SK-N-SH treated with all-trans-retinoic acid at 6 μM for 48 hours (cell line): ENCODE results near the gene TRAP1.

Source experiments
- ATAC-seq: fragments of 200-7000 bp; cut with Tn5 transposase; 3 replicates; pipeline ENCODE4 v1.9.1; 2020; ENCODE audit warnings: mild to moderate bottlenecking, moderate library complexity
- ARNTL ChIP-seq: fragments of 450-650 bp; formaldehyde crosslinking; IDR thresholded peaks from 2 replicates; pipeline ENCODE4 v1.5.0; 2020; ENCODE audit warnings: low read depth, mild to moderate bottlenecking, moderate library complexity, borderline replicate concordance
- BACH2 ChIP-seq: fragments of 250-450 bp; sonication (Bioruptor Pico); IDR thresholded peaks from 2 replicates; pipeline ENCODE4 v1.9.0; 2021; ENCODE audit warnings: mild to moderate bottlenecking, borderline replicate concordance
- CSDC2 ChIP-seq: fragments of 250-450 bp; sonication (Bioruptor Pico); IDR thresholded peaks from 2 replicates; pipeline ENCODE4 v1.5.0; 2020; ENCODE audit warnings: mild to moderate bottlenecking, moderate library complexity
- ESRRG ChIP-seq: fragments of 250-450 bp; sonication (Bioruptor Pico); IDR thresholded peaks from 2 replicates; pipeline ENCODE4 v1.6.1; 2021; ENCODE audit warnings: mild to moderate bottlenecking
- GLIS3 ChIP-seq: fragments of 250-450 bp; sonication (Bioruptor Pico); IDR thresholded peaks from 2 replicates; pipeline ENCODE4 v1.5.0; 2020; ENCODE audit warnings: mild to moderate bottlenecking, moderate library complexity
- OSR1 ChIP-seq: fragments of 250-450 bp; sonication (Bioruptor Pico); IDR thresholded peaks from 2 replicates; pipeline ENCODE4 v1.8.0; 2022; ENCODE audit warnings: moderate library complexity, mild to moderate bottlenecking, inconsistent platforms
- PPARA ChIP-seq: fragments of 250-450 bp; sonication (Bioruptor Pico); IDR thresholded peaks from 2 replicates; pipeline ENCODE4 v1.5.0; 2020; ENCODE audit warnings: mild to moderate bottlenecking, borderline replicate concordance
- RARB ChIP-seq: fragments of 250-450 bp; sonication (Bioruptor Pico); IDR thresholded peaks from 2 replicates; pipeline ENCODE4 v1.8.0; 2021; ENCODE audit warnings: mild to moderate bottlenecking, moderate library complexity
- SNAI2 ChIP-seq: fragments of 250-450 bp; sonication (Bioruptor Pico); IDR thresholded peaks from 2 replicates; pipeline ENCODE4 v1.5.0; 2020; ENCODE audit warnings: mild to moderate bottlenecking, moderate library complexity
- TCF4 ChIP-seq: fragments of 250-450 bp; sonication (Bioruptor Pico); IDR thresholded peaks from 2 replicates; pipeline ENCODE4 v1.8.0; 2021; ENCODE audit warnings: mild to moderate bottlenecking, moderate library complexity, borderline replicate concordance
- TOX ChIP-seq: fragments of 250-450 bp; sonication (Bioruptor Pico); IDR thresholded peaks from 2 replicates; pipeline ENCODE4 v1.8.0; 2021; ENCODE audit warnings: mild to moderate bottlenecking, moderate library complexity, borderline replicate concordance
- ZC3H10 ChIP-seq: fragments of 250-450 bp; sonication (Bioruptor Pico); IDR thresholded peaks from 2 replicates; pipeline ENCODE4 v1.5.1; 2021; ENCODE audit warnings: mild to moderate bottlenecking, moderate library complexity
- ZFP3 ChIP-seq: fragments of 250-450 bp; sonication (Bioruptor Pico); IDR thresholded peaks from 2 replicates; pipeline ENCODE4 v1.5.0; 2020; ENCODE audit warnings: mild to moderate bottlenecking, moderate library complexity
- ZNF565 ChIP-seq: fragments of 450-650 bp; formaldehyde crosslinking; conservative IDR thresholded peaks from 2 replicates; pipeline ENCODE4 v1.5.0; 2020; ENCODE audit warnings: low read depth, mild to moderate bottlenecking, moderate library complexity
- ZNF70 ChIP-seq: fragments of 450-650 bp; formaldehyde crosslinking; IDR thresholded peaks from 2 replicates; pipeline ENCODE4 v1.5.0; 2020; ENCODE audit warnings: mild to moderate bottlenecking, moderate library complexity
- ZNF8 ChIP-seq: fragments of 450-650 bp; formaldehyde crosslinking; IDR thresholded peaks from 2 replicates; pipeline ENCODE4 v1.5.0; 2020; ENCODE audit warnings: mild to moderate bottlenecking, moderate library complexity
- TF ChIP-seq, protein P1 (sequence below): fragments of 250-450 bp; sonication (Bioruptor Pico); IDR thresholded peaks from 2 replicates; pipeline ENCODE4 v1.5.0; 2020; ENCODE audit warnings: mild to moderate bottlenecking, moderate library complexity
- TF ChIP-seq, protein P2 (sequence below): fragments of 250-450 bp; sonication (Bioruptor Pico); IDR thresholded peaks from 2 replicates; pipeline ENCODE4 v1.5.1; 2021; ENCODE audit warnings: mild to moderate bottlenecking, moderate library complexity
- TF ChIP-seq, protein P3 (sequence below): fragments of 250-450 bp; sonication (Bioruptor Pico); IDR thresholded peaks from 2 replicates; pipeline ENCODE4 v1.5.1; 2020; ENCODE audit warnings: low read depth, mild to moderate bottlenecking, moderate library complexity
- TF ChIP-seq, protein P4 (sequence below): fragments of 250-450 bp; sonication (Bioruptor Pico); IDR thresholded peaks from 2 replicates; pipeline ENCODE4 v1.8.0; 2021; ENCODE audit warnings: low read depth, mild to moderate bottlenecking, moderate library complexity, borderline replicate concordance

Gene TRAP1

DNA sequence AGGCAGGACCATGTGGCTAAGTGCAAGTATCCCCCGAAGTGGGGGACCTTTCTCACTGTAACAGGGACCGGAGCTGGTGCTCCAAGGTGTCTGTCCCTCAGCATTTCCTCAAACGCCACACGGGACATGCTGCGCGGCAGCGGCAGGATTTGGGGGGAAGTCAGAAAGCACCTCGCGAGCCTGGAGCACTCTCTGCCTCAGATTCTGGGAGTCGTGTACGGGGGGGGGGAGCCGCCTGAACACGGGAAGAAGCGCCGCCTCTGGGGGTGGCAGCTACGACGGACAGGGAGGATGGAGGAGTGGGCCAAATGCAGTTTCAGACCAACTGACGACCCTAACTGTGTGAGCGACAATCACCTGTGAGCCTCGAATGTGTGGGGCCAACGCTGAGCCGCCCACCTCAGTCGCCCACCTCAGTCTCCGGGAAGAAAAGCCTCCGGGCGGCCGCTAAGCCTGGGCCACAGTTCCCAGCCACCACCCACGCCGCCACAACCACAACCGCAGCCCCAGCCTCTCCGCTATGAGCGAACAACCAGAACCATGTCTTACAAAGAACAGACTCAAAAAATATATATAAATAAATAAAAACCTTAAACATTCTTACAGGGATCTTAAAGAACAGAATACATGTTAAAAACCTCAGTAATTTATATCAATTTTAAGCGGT lies 8.8 kb upstream of the TRAP1 start (continued):
- TF ChIP-seq, protein P1, sequence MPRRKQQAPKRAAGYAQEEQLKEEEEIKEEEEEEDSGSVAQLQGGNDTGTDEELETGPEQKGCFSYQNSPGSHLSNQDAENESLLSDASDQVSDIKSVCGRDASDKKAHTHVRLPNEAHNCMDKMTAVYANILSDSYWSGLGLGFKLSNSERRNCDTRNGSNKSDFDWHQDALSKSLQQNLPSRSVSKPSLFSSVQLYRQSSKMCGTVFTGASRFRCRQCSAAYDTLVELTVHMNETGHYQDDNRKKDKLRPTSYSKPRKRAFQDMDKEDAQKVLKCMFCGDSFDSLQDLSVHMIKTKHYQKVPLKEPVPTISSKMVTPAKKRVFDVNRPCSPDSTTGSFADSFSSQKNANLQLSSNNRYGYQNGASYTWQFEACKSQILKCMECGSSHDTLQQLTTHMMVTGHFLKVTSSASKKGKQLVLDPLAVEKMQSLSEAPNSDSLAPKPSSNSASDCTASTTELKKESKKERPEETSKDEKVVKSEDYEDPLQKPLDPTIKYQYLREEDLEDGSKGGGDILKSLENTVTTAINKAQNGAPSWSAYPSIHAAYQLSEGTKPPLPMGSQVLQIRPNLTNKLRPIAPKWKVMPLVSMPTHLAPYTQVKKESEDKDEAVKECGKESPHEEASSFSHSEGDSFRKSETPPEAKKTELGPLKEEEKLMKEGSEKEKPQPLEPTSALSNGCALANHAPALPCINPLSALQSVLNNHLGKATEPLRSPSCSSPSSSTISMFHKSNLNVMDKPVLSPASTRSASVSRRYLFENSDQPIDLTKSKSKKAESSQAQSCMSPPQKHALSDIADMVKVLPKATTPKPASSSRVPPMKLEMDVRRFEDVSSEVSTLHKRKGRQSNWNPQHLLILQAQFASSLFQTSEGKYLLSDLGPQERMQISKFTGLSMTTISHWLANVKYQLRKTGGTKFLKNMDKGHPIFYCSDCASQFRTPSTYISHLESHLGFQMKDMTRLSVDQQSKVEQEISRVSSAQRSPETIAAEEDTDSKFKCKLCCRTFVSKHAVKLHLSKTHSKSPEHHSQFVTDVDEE (CRISPR knock-in tag), result no peak
- no peak for TF ChIP-seq BACH2 (CRISPR knock-in tag)
- TF ChIP-seq, protein P2, sequence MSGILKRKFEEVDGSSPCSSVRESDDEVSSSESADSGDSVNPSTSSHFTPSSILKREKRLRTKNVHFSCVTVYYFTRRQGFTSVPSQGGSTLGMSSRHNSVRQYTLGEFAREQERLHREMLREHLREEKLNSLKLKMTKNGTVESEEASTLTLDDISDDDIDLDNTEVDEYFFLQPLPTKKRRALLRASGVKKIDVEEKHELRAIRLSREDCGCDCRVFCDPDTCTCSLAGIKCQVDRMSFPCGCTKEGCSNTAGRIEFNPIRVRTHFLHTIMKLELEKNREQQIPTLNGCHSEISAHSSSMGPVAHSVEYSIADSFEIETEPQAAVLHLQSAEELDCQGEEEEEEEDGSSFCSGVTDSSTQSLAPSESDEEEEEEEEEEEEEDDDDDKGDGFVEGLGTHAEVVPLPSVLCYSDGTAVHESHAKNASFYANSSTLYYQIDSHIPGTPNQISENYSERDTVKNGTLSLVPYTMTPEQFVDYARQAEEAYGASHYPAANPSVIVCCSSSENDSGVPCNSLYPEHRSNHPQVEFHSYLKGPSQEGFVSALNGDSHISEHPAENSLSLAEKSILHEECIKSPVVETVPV (CRISPR knock-in tag), result no peak
- no peak for TF ChIP-seq ZFP3 (CRISPR knock-in tag)
- no peak for TF ChIP-seq ZNF8
- TF ChIP-seq GLIS3, result no peak

DNA sequence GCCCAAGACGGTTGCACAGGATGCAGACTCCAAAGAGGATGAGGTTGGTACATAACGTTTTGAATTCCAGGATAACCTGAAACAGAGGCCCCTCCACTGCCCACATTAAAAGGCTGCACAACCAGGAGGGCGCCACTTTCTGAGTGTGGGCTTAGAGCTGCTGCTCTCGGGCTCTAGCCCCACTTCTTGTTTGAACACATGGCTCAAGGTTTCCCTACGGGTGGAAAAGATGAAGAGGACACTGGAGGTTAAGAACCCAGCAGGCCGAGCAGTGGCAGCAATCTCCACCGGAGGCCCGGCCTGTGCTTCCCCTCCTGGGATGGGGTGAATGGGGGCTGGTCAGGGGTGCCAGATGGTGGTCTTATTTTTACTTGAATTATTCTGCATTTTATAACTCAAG lies 8.0 kb upstream of the TRAP1 start:
- TF ChIP-seq ZNF8, result no peak
- TF ChIP-seq, protein P3, sequence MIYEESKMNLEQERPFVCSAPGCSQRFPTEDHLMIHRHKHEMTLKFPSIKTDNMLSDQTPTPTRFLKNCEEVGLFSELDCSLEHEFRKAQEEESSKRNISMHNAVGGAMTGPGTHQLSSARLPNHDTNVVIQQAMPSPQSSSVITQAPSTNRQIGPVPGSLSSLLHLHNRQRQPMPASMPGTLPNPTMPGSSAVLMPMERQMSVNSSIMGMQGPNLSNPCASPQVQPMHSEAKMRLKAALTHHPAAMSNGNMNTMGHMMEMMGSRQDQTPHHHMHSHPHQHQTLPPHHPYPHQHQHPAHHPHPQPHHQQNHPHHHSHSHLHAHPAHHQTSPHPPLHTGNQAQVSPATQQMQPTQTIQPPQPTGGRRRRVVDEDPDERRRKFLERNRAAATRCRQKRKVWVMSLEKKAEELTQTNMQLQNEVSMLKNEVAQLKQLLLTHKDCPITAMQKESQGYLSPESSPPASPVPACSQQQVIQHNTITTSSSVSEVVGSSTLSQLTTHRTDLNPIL (CRISPR knock-in tag), result no peak
- TF ChIP-seq TOX (CRISPR knock-in tag), result no peak
- TF ChIP-seq, protein P1 (CRISPR knock-in tag), result no peak
- TF ChIP-seq ESRRG (CRISPR knock-in tag), result no peak
- TF ChIP-seq SNAI2 (CRISPR knock-in tag), result no peak
- TF ChIP-seq, all 23 proteins: peak for 0
- ATAC-seq, result no peak

DNA sequence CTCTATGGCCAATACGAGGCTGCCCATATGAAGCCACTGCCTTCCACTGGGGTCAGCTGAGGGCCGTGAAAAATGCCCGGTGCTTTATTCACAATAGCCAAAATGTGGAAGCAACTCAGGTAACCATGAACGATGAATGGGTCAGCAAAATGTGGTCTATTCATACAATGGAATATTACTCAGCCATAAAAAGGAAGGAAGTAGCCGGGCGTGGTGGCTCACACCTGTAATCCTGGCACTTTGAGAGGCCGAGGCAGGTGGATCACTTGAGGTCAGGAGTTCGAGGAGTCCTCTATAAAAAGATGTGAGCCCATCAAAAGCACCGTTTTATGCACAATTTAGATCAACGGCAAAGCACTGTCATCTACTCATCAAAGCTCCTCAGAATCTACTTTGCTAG lies 5.2 kb upstream of the TRAP1 start:
- TF ChIP-seq ZC3H10 (CRISPR knock-in tag) (no peak), BACH2 (CRISPR knock-in tag) (no peak), PPARA (CRISPR knock-in tag) (no peak), RARB (CRISPR knock-in tag) (no peak)
- no peak for ATAC-seq

DNA sequence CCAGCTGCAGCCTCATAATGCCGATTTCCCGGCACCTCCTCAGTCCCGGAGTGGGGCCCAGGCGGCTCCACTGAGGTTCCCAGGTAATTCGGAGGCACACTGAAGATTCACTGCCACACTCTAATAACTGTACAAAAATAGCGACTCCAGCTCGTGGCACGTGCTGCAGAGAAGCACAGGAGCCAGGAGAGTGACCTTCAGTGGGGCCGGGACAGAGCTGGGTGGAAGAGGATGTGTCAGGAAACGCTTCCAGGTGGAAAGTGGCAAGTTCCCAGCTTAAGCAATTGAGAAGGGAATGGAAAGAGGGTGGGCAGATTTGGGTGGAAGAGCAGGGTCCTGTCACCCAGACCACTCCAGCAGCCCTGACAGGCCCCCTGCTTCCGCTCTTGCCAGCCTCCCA lies 3.1 kb upstream of the TRAP1 start:
- no peak for ATAC-seq
- TF ChIP-seq, protein P4, sequence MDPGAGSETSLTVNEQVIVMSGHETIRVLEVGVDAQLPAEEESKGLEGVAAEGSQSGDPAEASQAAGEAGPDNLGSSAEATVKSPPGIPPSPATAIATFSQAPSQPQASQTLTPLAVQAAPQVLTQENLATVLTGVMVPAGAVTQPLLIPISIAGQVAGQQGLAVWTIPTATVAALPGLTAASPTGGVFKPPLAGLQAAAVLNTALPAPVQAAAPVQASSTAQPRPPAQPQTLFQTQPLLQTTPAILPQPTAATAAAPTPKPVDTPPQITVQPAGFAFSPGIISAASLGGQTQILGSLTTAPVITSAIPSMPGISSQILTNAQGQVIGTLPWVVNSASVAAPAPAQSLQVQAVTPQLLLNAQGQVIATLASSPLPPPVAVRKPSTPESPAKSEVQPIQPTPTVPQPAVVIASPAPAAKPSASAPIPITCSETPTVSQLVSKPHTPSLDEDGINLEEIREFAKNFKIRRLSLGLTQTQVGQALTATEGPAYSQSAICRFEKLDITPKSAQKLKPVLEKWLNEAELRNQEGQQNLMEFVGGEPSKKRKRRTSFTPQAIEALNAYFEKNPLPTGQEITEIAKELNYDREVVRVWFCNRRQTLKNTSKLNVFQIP (CRISPR knock-in tag), result no peak
- TF ChIP-seq RARB (CRISPR knock-in tag) (no peak), ZNF8 (no peak), OSR1 (CRISPR knock-in tag) (no peak), ZC3H10 (CRISPR knock-in tag) (no peak), ARNTL (CRISPR knock-in tag) (no peak), PPARA (CRISPR knock-in tag) (no peak), ZFP3 (CRISPR knock-in tag) (no peak), TCF4 (CRISPR knock-in tag) (no peak), SNAI2 (CRISPR knock-in tag) (no peak), ZNF70 (CRISPR knock-in tag) (no peak), CSDC2 (no peak), ZNF565 (CRISPR knock-in tag) (no peak), ESRRG (CRISPR knock-in tag) (no peak)
- TF ChIP-seq, protein P3 (CRISPR knock-in tag), result no peak
- TF ChIP-seq, protein P1 (CRISPR knock-in tag), result no peak
